Skeletal muscle tissue (tissue), 1 donor: ENCODE results near the gene CST5. TPM values are rescaled to one million over a fixed set of nuclear protein-coding genes. Genes with fewer than 3 reads are reported as not detected.

Source experiments
- total RNA-seq: library from RNA; depleted of rRNA; stranded (reverse); fragments of >200 nt; gene quantifications from one replicate; pipeline ENCODE4 v1.2.3, GENCODE V29; 2014

Gene CST5
- total RNA-seq, 1 donor from 2014 or later = not detected

Other genes starting within 250 kb of the CST5 start
- gene CST3, start 241.8 kb downstream of the CST5 start, total RNA-seq = 50.1 TPM
- not detected for gene CST4, start 190.7 kb downstream of the CST5 start, total RNA-seq
- not detected for gene CST1, start 128.8 kb downstream of the CST5 start, total RNA-seq
- gene CST2, start 53.0 kb downstream of the CST5 start, total RNA-seq = not detected
- not detected for gene GGTLC1, start 109.0 kb upstream of the CST5 start, total RNA-seq